Fibroblast of pulmonary artery (primary cell): ENCODE results near the gene DNMT3A.

Experiments used
- DNase-seq: peaks from one replicate; pipeline ENCODE4 v3.0.0-alpha.2; 2010; ENCODE audit warnings: low read depth
- H3K4me3 ChIP-seq: replicated peaks from 2 replicates; pipeline ENCODE4 v1.5.1; 2011; ENCODE audit warnings: low read depth, mild to moderate bottlenecking, control low read depth, low read length, moderate library complexity
- CTCF ChIP-seq: IDR thresholded peaks from 2 replicates; pipeline ENCODE4 v1.5.1; 2011; ENCODE audit warnings: mild to moderate bottlenecking, control low read depth, low read length, inconsistent platforms; ENCODE audit errors: missing control alignments

The DNMT3A gene

GRCh38 chr2:25307949-25308557 lies 33.7 kb downstream of the DNMT3A start:
- DNase-seq: no peak
- no peak for TF ChIP-seq CTCF
- H3K4me3 ChIP-seq: no peak overlapping the region

- H3K4me3 ChIP-seq: no peak overlapping the region
- no peak for DNase-seq
- no peak for TF ChIP-seq CTCF
These were observed 34.9 kb downstream of the DNMT3A start for GRCh38 chr2:25306777-25307368.

- no peak for DNase-seq
- TF ChIP-seq CTCF: no peak
- H3K4me3 ChIP-seq: no peak overlapping the region
These were observed 36.0 kb downstream of the DNMT3A start for GRCh38 chr2:25305775-25306174.

- no peak for TF ChIP-seq CTCF
These were observed 36.7 kb downstream of the DNMT3A start for GRCh38 chr2:25304826-25305596.

GRCh38 chr2:25304321-25304720 lies 37.4 kb downstream of the DNMT3A start:
- no peak for TF ChIP-seq CTCF
- H3K4me3 ChIP-seq: no peak overlapping the region
- DNase-seq: peak; percentile 58

More at GRCh38 chr2:25304826-25305596, 36.7 kb downstream of the DNMT3A start:
- no peak for DNase-seq
- H3K4me3 ChIP-seq: no peak overlapping the region

GRCh38 chr2:25303633-25304236 lies 38.0 kb downstream of the DNMT3A start:
- H3K4me3 ChIP-seq: no peak overlapping the region
- TF ChIP-seq CTCF: no peak
- DNase-seq: no peak
